Measurements from ENCODE around the gene IL17F.

DNA sequence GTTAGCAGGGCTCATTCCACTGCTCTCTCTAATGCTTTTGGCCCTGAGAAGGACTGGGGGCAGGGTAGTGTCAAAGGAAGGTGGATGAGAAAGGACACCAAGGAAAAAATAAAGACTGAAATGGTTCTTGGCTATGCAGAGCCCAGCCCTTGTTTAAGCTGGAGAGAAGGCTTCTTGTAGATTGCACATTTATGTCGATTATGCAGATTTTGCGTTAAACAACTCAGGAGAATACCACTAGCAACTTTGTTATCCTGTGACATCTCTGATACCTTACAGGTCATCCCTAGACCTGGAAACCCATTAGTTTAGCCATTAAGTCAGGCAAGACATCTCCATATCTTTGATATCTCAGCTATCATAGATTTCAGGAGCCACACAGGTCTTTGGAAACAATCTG lies 11.1 kb upstream of the IL17F start:
- TF ChIP-seq CTCF (IDR thresholded peaks at IDR 0.05): no peak
- no peak for TF ChIP-seq POLR2AphosphoS5 (IDR thresholded peaks at IDR 0.05; ENCODE audit: low read depth, low read length)
- no peak for TF ChIP-seq SIN3A (IDR thresholded peaks at IDR 0.05; ENCODE audit: borderline replicate concordance, insufficient read depth, low read depth, low read length)

All from Panc1 (cell line).